ENCODE measurements around the gene RDH12. TPM values are rescaled to one million over a fixed set of nuclear protein-coding genes. Genes with fewer than 3 reads are reported as not detected.
A peak's percentile ranks its signal among the peaks of the same experiment; 100 is the strongest.

RDH12 gene
- total RNA-seq, 1 donor from 2014 or later, result 1.7 TPM

GRCh38 chr14:67666750-67667449, 34.8 kb upstream of the RDH12 start:
- DNase-seq (ENCODE audit: low spot score, unreplicated experiment), result no peak
- peak; percentile 62 for TF ChIP-seq CTCF (IDR thresholded peaks at IDR 0.05; ENCODE audit: unreplicated experiment)
- H3K9me3 Mint-ChIP-seq (ENCODE audit: low read depth), result no peaks in the 10 kb centered on the region

GRCh38 chr14:67668559-67668958, 33.1 kb upstream of the RDH12 start:
- no peak for DNase-seq (ENCODE audit: low spot score, unreplicated experiment)
- Mint-ChIP-seq H3K9me3 (ENCODE audit: low read depth) (no peaks in the 10 kb centered on the region), H3K4me1 (ENCODE audit: low read depth) (peaks cover 10% of the 10 kb centered on the region), H3K27me3 (no peaks in the 10 kb centered on the region), H3K27ac (peak overlapping the region; percentile 28), H3K4me3 (ENCODE audit: low read depth) (no peak overlapping the region), H3K36me3 (ENCODE audit: insufficient read depth) (peaks cover 2% of the 10 kb centered on the region)
- no peak for TF ChIP-seq CTCF (IDR thresholded peaks at IDR 0.05; ENCODE audit: unreplicated experiment)

More at GRCh38 chr14:67666750-67667449, 34.8 kb upstream of the RDH12 start:
- Mint-ChIP-seq H3K27me3 (no peaks in the 10 kb centered on the region), H3K36me3 (ENCODE audit: insufficient read depth) (peaks cover 3% of the 10 kb centered on the region), H3K27ac (peak overlapping the region; percentile 86), H3K4me3 (ENCODE audit: low read depth) (no peak overlapping the region), H3K4me1 (ENCODE audit: low read depth) (peaks cover 2% of the 10 kb centered on the region)

GRCh38 chr14:67673451-67673850, 28.2 kb upstream of the RDH12 start:
- H3K4me1 Mint-ChIP-seq (ENCODE audit: low read depth), result peaks cover 18% of the 10 kb centered on the region
- no peaks in the 10 kb centered on the region for H3K9me3 Mint-ChIP-seq (ENCODE audit: low read depth)
- DNase-seq (ENCODE audit: low spot score, unreplicated experiment), result no peak
- peak overlapping the region; percentile 85 for H3K4me3 Mint-ChIP-seq (ENCODE audit: low read depth)
- H3K27me3 Mint-ChIP-seq, result no peaks in the 10 kb centered on the region
- H3K27ac Mint-ChIP-seq, result peak overlapping the region; percentile 98
- peaks cover 13% of the 10 kb centered on the region for H3K36me3 Mint-ChIP-seq (ENCODE audit: insufficient read depth)
- no peak for TF ChIP-seq CTCF (IDR thresholded peaks at IDR 0.05; ENCODE audit: unreplicated experiment)

GRCh38 chr14:67674139-67674479, 27.6 kb upstream of the RDH12 start:
- Mint-ChIP-seq H3K4me3 (ENCODE audit: low read depth) (peak overlapping the region; percentile 85), H3K27ac (peak overlapping the region; percentile 98), H3K9me3 (ENCODE audit: low read depth) (no peaks in the 10 kb centered on the region), H3K36me3 (ENCODE audit: insufficient read depth) (peaks cover 13% of the 10 kb centered on the region), H3K4me1 (ENCODE audit: low read depth) (peaks cover 18% of the 10 kb centered on the region), H3K27me3 (no peaks in the 10 kb centered on the region)
- TF ChIP-seq CTCF (IDR thresholded peaks at IDR 0.05; ENCODE audit: unreplicated experiment), result peak; percentile 29
- peak; percentile 65 for DNase-seq (ENCODE audit: low spot score, unreplicated experiment)

GRCh38 chr14:67674480-67675218, 27.0 kb upstream of the RDH12 start, which contains the start of gene VTI1B:
TSS of gene VTI1B (minus strand) at chr14:67674632. CDS start at chr14:67674489, 143 bp downstream.
- peak; percentile 62 for DNase-seq (ENCODE audit: low spot score, unreplicated experiment)
- peaks cover 11% of the 10 kb centered on the region for H3K36me3 Mint-ChIP-seq (ENCODE audit: insufficient read depth)
- H3K9me3 Mint-ChIP-seq (ENCODE audit: low read depth), result no peaks in the 10 kb centered on the region
- TF ChIP-seq CTCF (IDR thresholded peaks at IDR 0.05; ENCODE audit: unreplicated experiment), result no peak
- peak within 1 kb of the TSS; percentile 85 for H3K4me3 Mint-ChIP-seq (ENCODE audit: low read depth)
- H3K27me3 Mint-ChIP-seq, result no peaks in the 10 kb centered on the region
- peak within 1 kb of the TSS; percentile 98 for H3K27ac Mint-ChIP-seq
- peaks cover 18% of the 10 kb centered on the region for H3K4me1 Mint-ChIP-seq (ENCODE audit: low read depth)
